ENCODE data around the gene LOC128125822.
A peak's percentile ranks its signal among the peaks of the same experiment; 100 is the strongest.

LOC128125822 gene

DNA sequence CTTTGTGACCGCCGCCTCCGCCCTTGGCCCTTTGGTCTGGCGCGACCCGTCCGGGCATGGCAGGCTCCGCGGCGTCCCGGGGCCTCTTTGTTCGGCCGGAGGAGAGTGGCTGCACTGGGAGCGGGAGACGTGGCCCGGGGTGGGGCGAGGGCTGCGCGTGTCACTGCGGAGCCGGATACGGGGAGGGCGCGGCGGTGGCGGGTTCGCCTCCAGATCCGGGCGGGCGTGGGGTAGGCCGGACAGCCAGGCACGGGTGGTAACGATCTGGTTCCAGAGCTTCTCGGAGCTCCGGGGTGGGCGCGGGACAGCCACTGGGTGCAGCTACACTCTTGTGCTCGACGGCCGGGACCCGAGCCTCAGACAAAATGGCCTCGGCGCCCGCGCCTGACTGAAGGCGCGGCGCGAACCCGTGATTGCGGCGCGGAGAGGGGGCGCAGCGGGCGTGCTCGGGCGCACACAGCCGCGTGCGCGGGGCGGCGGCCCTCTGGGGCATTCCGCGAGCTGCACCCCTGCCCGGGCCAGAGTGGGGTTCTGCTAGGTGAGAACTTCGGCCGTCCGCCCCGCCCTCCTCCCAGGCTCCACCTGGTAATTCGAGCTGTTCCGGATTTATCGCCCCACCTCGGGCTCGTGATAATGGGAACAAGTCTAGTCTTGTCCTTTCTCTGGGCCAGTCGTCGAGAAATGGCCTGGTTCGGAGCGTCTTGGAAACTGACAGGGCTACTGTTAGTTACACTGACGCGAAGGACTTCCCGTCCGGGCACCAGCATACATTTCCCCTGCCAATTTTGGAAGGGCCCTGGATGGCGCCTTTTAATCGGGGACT lies 1.0 kb downstream of the LOC128125822 start:
- Histone ChIP-seq H4K20me1 (ENCODE audit: insufficient read depth, low read length) (peaks cover 35% of the 10 kb centered on the region), H3K79me2 (ENCODE audit: low read length) (peaks cover 51% of the 10 kb centered on the region)

DNA sequence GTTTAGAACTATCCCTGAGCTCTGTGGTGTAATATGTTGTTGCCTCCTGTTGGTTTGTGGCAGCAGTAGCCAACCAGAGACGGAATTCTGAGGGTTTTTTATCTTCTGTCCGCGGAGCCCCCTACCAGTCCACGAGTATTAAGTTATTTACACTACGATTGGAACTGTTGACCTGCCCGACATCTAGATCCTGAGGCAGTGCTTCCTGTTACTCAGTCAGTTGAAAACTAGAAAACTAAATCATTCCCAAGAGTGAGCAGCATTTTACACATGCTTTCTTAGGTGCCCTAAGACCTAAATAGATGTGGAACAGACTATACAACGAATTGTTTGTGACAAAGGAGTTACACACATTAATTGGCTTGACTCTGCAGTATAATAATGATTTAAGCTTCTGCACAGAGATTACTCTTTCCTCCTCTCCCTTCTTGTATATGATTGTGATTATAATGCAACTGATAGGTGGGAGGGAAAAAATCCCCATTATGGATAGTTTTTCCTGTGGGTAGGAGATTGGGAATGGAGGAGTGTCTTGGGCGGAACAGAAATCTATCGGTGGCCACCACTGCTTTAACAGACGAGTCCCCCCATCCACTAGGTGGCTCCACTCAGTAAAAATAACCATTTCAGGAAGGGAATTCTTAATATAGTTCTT lies 1.7 kb downstream of the LOC128125822 start:
- Histone ChIP-seq H3K27me3 (ENCODE audit: low read depth, low read length) (no peaks in the 10 kb centered on the region), H3K4me3 (ENCODE audit: low read length) (peak overlapping the region; percentile 81), H3K4me2 (ENCODE audit: low read length) (peak overlapping the region; percentile 88), H3K4me1 (ENCODE audit: low read length) (peaks cover 14% of the 10 kb centered on the region), H3K9me3 (ENCODE audit: insufficient read depth, low read length) (no peaks in the 10 kb centered on the region), H3K27ac (ENCODE audit: low read length) (peak overlapping the region; percentile 79), H3K36me3 (replicated peaks; ENCODE audit: low read depth, low read length) (peaks cover 29% of the 10 kb centered on the region), H3K79me2 (ENCODE audit: low read length) (peaks cover 51% of the 10 kb centered on the region), H3K9ac (ENCODE audit: low read length) (peak overlapping the region; percentile 91), H2AFZ (ENCODE audit: low read depth, low read length) (no peak overlapping the region; the same call in 1 of the 2 replicates), H4K20me1 (ENCODE audit: insufficient read depth, low read length) (peaks cover 35% of the 10 kb centered on the region)
- TF ChIP-seq EZH2phosphoT487 (IDR thresholded peaks at IDR 0.05; ENCODE audit: low read depth): no peak
- TF ChIP-seq, protein P1, sequence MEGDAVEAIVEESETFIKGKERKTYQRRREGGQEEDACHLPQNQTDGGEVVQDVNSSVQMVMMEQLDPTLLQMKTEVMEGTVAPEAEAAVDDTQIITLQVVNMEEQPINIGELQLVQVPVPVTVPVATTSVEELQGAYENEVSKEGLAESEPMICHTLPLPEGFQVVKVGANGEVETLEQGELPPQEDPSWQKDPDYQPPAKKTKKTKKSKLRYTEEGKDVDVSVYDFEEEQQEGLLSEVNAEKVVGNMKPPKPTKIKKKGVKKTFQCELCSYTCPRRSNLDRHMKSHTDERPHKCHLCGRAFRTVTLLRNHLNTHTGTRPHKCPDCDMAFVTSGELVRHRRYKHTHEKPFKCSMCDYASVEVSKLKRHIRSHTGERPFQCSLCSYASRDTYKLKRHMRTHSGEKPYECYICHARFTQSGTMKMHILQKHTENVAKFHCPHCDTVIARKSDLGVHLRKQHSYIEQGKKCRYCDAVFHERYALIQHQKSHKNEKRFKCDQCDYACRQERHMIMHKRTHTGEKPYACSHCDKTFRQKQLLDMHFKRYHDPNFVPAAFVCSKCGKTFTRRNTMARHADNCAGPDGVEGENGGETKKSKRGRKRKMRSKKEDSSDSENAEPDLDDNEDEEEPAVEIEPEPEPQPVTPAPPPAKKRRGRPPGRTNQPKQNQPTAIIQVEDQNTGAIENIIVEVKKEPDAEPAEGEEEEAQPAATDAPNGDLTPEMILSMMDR (IDR thresholded peaks at IDR 0.05; ENCODE audit: low read depth, low read length): peak; percentile 86

More for the DNA sequence above, 1.0 kb downstream of the LOC128125822 start:
- peak overlapping the region; percentile 91 for H3K9ac ChIP-seq (ENCODE audit: low read length)
- peaks cover 24% of the 10 kb centered on the region for H3K36me3 ChIP-seq (replicated peaks; ENCODE audit: low read depth, low read length)
- peak overlapping the region; percentile 79 for H3K27ac ChIP-seq (ENCODE audit: low read length)
- TF ChIP-seq, protein P1 (IDR thresholded peaks at IDR 0.05; ENCODE audit: low read depth, low read length): no peak
- no peaks in the 10 kb centered on the region for H3K9me3 ChIP-seq (ENCODE audit: insufficient read depth, low read length)
- no peak overlapping the region; the same call in 1 of the 2 replicates for H2AFZ ChIP-seq (ENCODE audit: low read depth, low read length)
- H3K4me1 ChIP-seq (ENCODE audit: low read length): peaks cover 14% of the 10 kb centered on the region
- peak overlapping the region; percentile 88 for H3K4me2 ChIP-seq (ENCODE audit: low read length)
- peak overlapping the region; percentile 81 for H3K4me3 ChIP-seq (ENCODE audit: low read length)
- no peaks in the 10 kb centered on the region for H3K27me3 ChIP-seq (ENCODE audit: low read depth, low read length)

DNA sequence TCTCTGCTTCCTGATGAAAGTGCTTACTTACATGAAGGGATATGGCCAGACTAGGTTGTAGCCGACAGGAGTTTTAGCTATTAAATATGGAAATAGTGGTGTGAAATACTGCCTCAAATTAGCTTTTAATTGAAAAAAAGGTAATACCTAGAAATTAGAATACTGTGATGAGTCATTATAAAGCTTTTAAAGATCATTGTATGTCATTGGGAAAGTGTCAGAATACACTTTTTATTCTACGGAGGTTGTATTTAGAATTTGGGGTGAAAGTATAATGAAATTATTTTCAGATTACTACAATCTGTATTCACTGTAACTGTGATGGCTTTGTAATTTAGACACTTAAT lies 2.2 kb downstream of the LOC128125822 start:
- H3K9me3 ChIP-seq (ENCODE audit: insufficient read depth, low read length): no peaks in the 10 kb centered on the region
- peaks cover 14% of the 10 kb centered on the region for H3K4me1 ChIP-seq (ENCODE audit: low read length)
- H3K4me3 ChIP-seq (ENCODE audit: low read length): peak overlapping the region; percentile 81
- H3K4me2 ChIP-seq (ENCODE audit: low read length): peak overlapping the region; percentile 88
- peaks cover 51% of the 10 kb centered on the region for H3K79me2 ChIP-seq (ENCODE audit: low read length)
- H3K27me3 ChIP-seq (ENCODE audit: low read depth, low read length): no peaks in the 10 kb centered on the region
- no peak overlapping the region for H2AFZ ChIP-seq (ENCODE audit: low read depth, low read length)
- peak overlapping the region; percentile 91 for H3K9ac ChIP-seq (ENCODE audit: low read length)
- H4K20me1 ChIP-seq (ENCODE audit: insufficient read depth, low read length): peaks cover 35% of the 10 kb centered on the region
- H3K27ac ChIP-seq (ENCODE audit: low read length): 0 out of 2 replicates have a peak overlapping the region, but pooled peaks have one; percentile 79
- peaks cover 34% of the 10 kb centered on the region for H3K36me3 ChIP-seq (replicated peaks; ENCODE audit: low read depth, low read length)
- TF ChIP-seq EZH2phosphoT487 (IDR thresholded peaks at IDR 0.05; ENCODE audit: low read depth): no peak

DNA sequence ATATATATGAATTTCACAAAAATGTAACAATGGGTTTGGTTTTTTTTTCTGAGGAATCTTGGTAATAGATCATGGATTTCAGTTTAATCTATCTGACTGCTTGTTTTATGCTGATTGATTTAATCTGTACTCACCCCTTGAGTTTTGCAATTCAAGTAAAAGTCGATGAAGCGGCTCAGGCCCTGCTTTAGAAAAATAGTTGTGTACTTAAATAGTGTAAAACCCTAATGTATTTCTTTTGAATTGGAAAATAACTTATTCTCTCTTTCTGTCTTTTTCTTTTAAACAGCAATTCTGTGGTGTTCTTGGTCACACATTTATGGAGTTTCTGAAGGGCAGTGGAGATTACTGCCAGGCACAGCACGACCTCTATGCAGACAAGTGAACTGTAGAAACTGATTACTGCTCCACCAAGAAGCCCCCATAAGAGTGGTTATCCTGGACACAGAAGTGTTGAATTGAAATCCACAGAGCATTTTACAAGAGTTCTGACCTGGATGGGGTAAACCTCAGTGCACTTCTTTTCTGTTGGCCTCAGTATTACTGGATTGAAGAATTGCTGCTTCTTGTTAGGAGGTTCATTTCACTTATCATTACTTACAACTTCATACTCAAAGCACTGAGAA lies 4.0 kb downstream of the LOC128125822 start:
- no peak overlapping the region for H3K4me2 ChIP-seq (ENCODE audit: low read length)
- no peaks in the 10 kb centered on the region for H3K9me3 ChIP-seq (ENCODE audit: insufficient read depth, low read length)
- H3K9ac ChIP-seq (ENCODE audit: low read length): no peak overlapping the region
- no peak overlapping the region for H3K27ac ChIP-seq (ENCODE audit: low read length)
- peaks cover 51% of the 10 kb centered on the region for H3K36me3 ChIP-seq (replicated peaks; ENCODE audit: low read depth, low read length)
- H2AFZ ChIP-seq (ENCODE audit: low read depth, low read length): no peak overlapping the region
- no peaks in the 10 kb centered on the region for H3K27me3 ChIP-seq (ENCODE audit: low read depth, low read length)
- H3K4me3 ChIP-seq (ENCODE audit: low read length): no peak overlapping the region
- H3K79me2 ChIP-seq (ENCODE audit: low read length): peaks cover 51% of the 10 kb centered on the region
- H4K20me1 ChIP-seq (ENCODE audit: insufficient read depth, low read length): peaks cover 35% of the 10 kb centered on the region
- TF ChIP-seq, protein P1 (IDR thresholded peaks at IDR 0.05; ENCODE audit: low read depth, low read length): no peak
- TF ChIP-seq EZH2phosphoT487 (IDR thresholded peaks at IDR 0.05; ENCODE audit: low read depth): no peak
- H3K4me1 ChIP-seq (ENCODE audit: low read length): peaks cover 14% of the 10 kb centered on the region
